Neural progenitor cell (in vitro differentiated cells): ENCODE measurements around the gene MT1HL1. TPM values are rescaled to one million over a fixed set of nuclear protein-coding genes. Genes with fewer than 3 reads are reported as not detected.

Experiments used
- DNase-seq: peaks from one replicate; pipeline ENCODE4 v3.0.0-alpha.2; 2016; ENCODE audit warnings: low spot score
- H2AFZ ChIP-seq: fragments of 200-600 bp; sonication (generic); replicated peaks from 2 replicates; pipeline ENCODE4 v1.6.1; 2016; ENCODE audit warnings: antibody characterized with exemption
- H3F3A ChIP-seq: fragments of 200-600 bp; sonication (generic); 2 replicates; pipeline ENCODE4 v1.6.1; 2016; ENCODE audit warnings: antibody characterized with exemption, low read depth
- H3K27ac ChIP-seq: fragments of 200-600 bp; sonication (generic); 2 replicates; pipeline ENCODE4 v1.5.1; 2016; ENCODE audit warnings: mild to moderate bottlenecking
- H3K27me3 ChIP-seq: fragments of 200-600 bp; sonication (generic); 2 replicates; pipeline ENCODE4 v1.6.1; 2016; ENCODE audit warnings: mild to moderate bottlenecking, moderate library complexity
- H3K36me3 ChIP-seq: fragments of 200-600 bp; sonication (generic); 2 replicates; pipeline ENCODE4 v1.5.1; 2016
- H3K4me1 ChIP-seq: fragments of 200-600 bp; sonication (generic); 2 replicates; pipeline ENCODE4 v1.6.1; 2016; ENCODE audit warnings: mixed run types
- H3K4me2 ChIP-seq: fragments of 200-600 bp; sonication (generic); 2 replicates; pipeline ENCODE4 v1.6.1; 2016
- H3K4me3 ChIP-seq: fragments of 200-600 bp; sonication (generic); 2 replicates; pipeline ENCODE4 v1.5.1; 2016
- H3K79me2 ChIP-seq: fragments of 200-600 bp; sonication (generic); 2 replicates; pipeline ENCODE4 v1.6.1; 2016; ENCODE audit warnings: low read depth
- H3K9ac ChIP-seq: fragments of 200-600 bp; sonication (generic); 2 replicates; pipeline ENCODE4 v1.6.1; 2016
- H3K9me3 ChIP-seq: fragments of 200-600 bp; sonication (generic); 2 replicates; pipeline ENCODE4 v1.5.1; 2016; ENCODE audit warnings: low read depth
- H4K20me1 ChIP-seq: fragments of 200-600 bp; sonication (generic); 2 replicates; pipeline ENCODE4 v1.6.1; 2016; ENCODE audit warnings: low read depth
- H3K27ac Mint-ChIP-seq: 3 replicates; pipeline ENCODE4 v1.8.0; 2021; ENCODE audit warnings: mixed read lengths
- H3K27me3 Mint-ChIP-seq: 2 replicates; pipeline ENCODE4 v1.8.0; 2022; ENCODE audit warnings: low read depth, mild to moderate bottlenecking, inconsistent platforms, moderate library complexity, mixed read lengths; ENCODE audit not compliant: insufficient read depth
- H3K36me3 Mint-ChIP-seq: 3 replicates; pipeline ENCODE4 v1.8.0; 2021; ENCODE audit warnings: mixed read lengths
- H3K4me1 Mint-ChIP-seq: 3 replicates; pipeline ENCODE4 v1.8.0; 2021; ENCODE audit warnings: mixed read lengths
- H3K4me3 Mint-ChIP-seq: 3 replicates; pipeline ENCODE4 v1.8.0; 2021; ENCODE audit warnings: mild to moderate bottlenecking, moderate library complexity, mixed read lengths
- H3K9me3 Mint-ChIP-seq: 3 replicates; pipeline ENCODE4 v1.8.0; 2020; ENCODE audit warnings: mixed read lengths
- CTCF ChIP-seq: fragments of 200-600 bp; sonication (generic); IDR thresholded peaks from 2 replicates; pipeline ENCODE4 v1.5.1; 2017; ENCODE audit warnings: antibody characterized with exemption, mild to moderate bottlenecking
- EZH2 ChIP-seq: fragments of 200-600 bp; sonication (generic); IDR thresholded peaks from 2 replicates; pipeline ENCODE4 v1.6.1; 2017; ENCODE audit warnings: antibody characterized with exemption, mild to moderate bottlenecking, moderate library complexity
- EZH2phosphoT487 ChIP-seq: fragments of 200-600 bp; sonication (generic); IDR thresholded peaks from 2 replicates; pipeline ENCODE4 v1.6.1; 2017; ENCODE audit warnings: antibody characterized with exemption
- total RNA-seq: library from RNA; depleted of rRNA; stranded (reverse); fragments of >200 nt; gene quantifications from 2 replicates; pipeline ENCODE4 v1.2.3, GENCODE V29; 2015; ENCODE audit warnings: low replicate concordance

MT1HL1 gene
- total RNA-seq, 1 donor from 2014 or later: not detected

GRCh38 chr1:236957235-236957634 lies 47.0 kb downstream of the MT1HL1 start:
- Mint-ChIP-seq H3K9me3 (peaks cover 11% of the 10 kb centered on the region), H3K4me3 (no peak overlapping the region), H3K36me3 (no peaks in the 10 kb centered on the region), H3K27ac (no peak overlapping the region), H3K4me1 (peaks cover 6% of the 10 kb centered on the region), H3K27me3 (peaks cover 9% of the 10 kb centered on the region)
- Histone ChIP-seq H3K4me1 (peaks cover 14% of the 10 kb centered on the region), H3K27ac (no peak overlapping the region), H3K9me3 (no peaks in the 10 kb centered on the region), H3K27me3 (no peaks in the 10 kb centered on the region), H3K36me3 (no peaks in the 10 kb centered on the region), H3K4me3 (no peak overlapping the region), H3K4me2 (no peak overlapping the region), H4K20me1 (no peaks in the 10 kb centered on the region), H3F3A (peaks cover 15% of the 10 kb centered on the region), H3K9ac (no peak overlapping the region), H3K79me2 (no peaks in the 10 kb centered on the region), H2AFZ (no peak overlapping the region)
- DNase-seq: no peak
- no peak for TF ChIP-seq CTCF
- TF ChIP-seq EZH2: no peak
- TF ChIP-seq EZH2phosphoT487: no peak

Other genes starting within 250 kb of the MT1HL1 start
- 19.7 and 27.3 TPM in 2 replicates for gene MTR, start 209.1 kb downstream of the MT1HL1 start, total RNA-seq
- 0.28 and 0.90 TPM in 2 replicates for gene RYR2, start 37.7 kb upstream of the MT1HL1 start, total RNA-seq